ENCODE measurements around the gene KIAA1614. TPM values are rescaled to one million over a fixed set of nuclear protein-coding genes. Genes with fewer than 3 reads are reported as not detected.

Gene KIAA1614
- total RNA-seq: 3.1 TPM
- long read RNA-seq, partial matches to known transcripts: 0 of 2 reads
- long read RNA-seq, other reads (novel, unspliced or antisense): 2 of 2 reads

GRCh38 chr1:180912801-180913565 lies at the start of gene KIAA1614:
Gene KIAA1614, plus strand, starts transcription at chr1:180912897. Its CDS starts 347 bp downstream, at chr1:180913244.
- DNase-seq (ENCODE audit: low spot score): peak; percentile 86

- DNase-seq (ENCODE audit: low spot score): no peak
These were observed 49.4 kb upstream of the KIAA1614 start for GRCh38 chr1:180863158-180863775.

GRCh38 chr1:180881806-180882509 lies 30.7 kb upstream of the KIAA1614 start:
- no peak for DNase-seq (ENCODE audit: low spot score)

- no peak for DNase-seq (ENCODE audit: low spot score)
These were observed 28.0 kb upstream of the KIAA1614 start for GRCh38 chr1:180884588-180885300.

GRCh38 chr1:180886338-180886737 lies 26.4 kb upstream of the KIAA1614 start:
- DNase-seq (ENCODE audit: low spot score): no peak

- no peak for DNase-seq (ENCODE audit: low spot score)
These were observed 24.9 kb upstream of the KIAA1614 start for GRCh38 chr1:180887841-180888240.

GRCh38 chr1:180888870-180889269 lies 23.8 kb upstream of the KIAA1614 start:
- no peak for DNase-seq (ENCODE audit: low spot score)

- DNase-seq (ENCODE audit: low spot score): no peak
These were observed 23.4 kb upstream of the KIAA1614 start for GRCh38 chr1:180889325-180889724.

GRCh38 chr1:180892272-180892671 lies 20.4 kb upstream of the KIAA1614 start:
- DNase-seq (ENCODE audit: low spot score): no peak

GRCh38 chr1:180892675-180893074 lies 20.0 kb upstream of the KIAA1614 start:
- DNase-seq (ENCODE audit: low spot score): no peak

GRCh38 chr1:180893614-180894013 lies 19.1 kb upstream of the KIAA1614 start:
- no peak for DNase-seq (ENCODE audit: low spot score)

GRCh38 chr1:180896161-180896560 lies 16.5 kb upstream of the KIAA1614 start:
- DNase-seq (ENCODE audit: low spot score): no peak

- DNase-seq (ENCODE audit: low spot score): no peak
These were observed 14.1 kb upstream of the KIAA1614 start for GRCh38 chr1:180898441-180899219.

- no peak for DNase-seq (ENCODE audit: low spot score)
These were observed 13.4 kb upstream of the KIAA1614 start for GRCh38 chr1:180899262-180899661.

GRCh38 chr1:180901076-180901990 lies 11.4 kb upstream of the KIAA1614 start:
- no peak for DNase-seq (ENCODE audit: low spot score)

- DNase-seq (ENCODE audit: low spot score): no peak
These were observed 10.2 kb upstream of the KIAA1614 start for GRCh38 chr1:180902541-180902940.

- no peak for DNase-seq (ENCODE audit: low spot score)
These were observed 6.8 kb upstream of the KIAA1614 start for GRCh38 chr1:180905927-180906326.

- DNase-seq (ENCODE audit: low spot score): no peak
These were observed 6.2 kb upstream of the KIAA1614 start for GRCh38 chr1:180906511-180906910.

- DNase-seq (ENCODE audit: low spot score): no peak
These were observed 5.2 kb upstream of the KIAA1614 start for GRCh38 chr1:180907313-180908055.
